GM21526 (cell line): ENCODE measurements around the gene OR1S2.
"Not testable (repeated sequence)": the region's sequence is repeated elsewhere in the genome, so short reads cannot be mapped to it uniquely, and the experiment has no call there.

ENCODE experiments used
- ATAC-seq: cut with Tn5 transposase; IDR thresholded peaks from one replicate; pipeline ENCODE4 v1.9.1; 2021; ENCODE audit warnings: moderate library complexity; ENCODE audit not compliant: unreplicated experiment, low FRiP score

The OR1S2 gene, protein sequence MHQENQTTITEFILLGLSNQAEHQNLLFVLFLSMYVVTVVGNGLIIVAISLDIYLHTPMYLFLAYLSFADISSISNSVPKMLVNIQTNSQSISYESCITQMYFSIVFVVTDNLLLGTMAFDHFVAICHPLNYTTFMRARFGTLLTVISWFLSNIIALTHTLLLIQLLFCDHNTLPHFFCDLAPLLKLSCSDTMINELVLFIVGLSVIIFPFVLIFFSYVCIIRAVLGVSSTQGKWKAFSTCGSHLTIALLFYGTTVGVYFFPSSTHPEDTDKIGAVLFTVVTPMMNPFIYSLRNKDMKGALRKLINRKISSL

DNA sequence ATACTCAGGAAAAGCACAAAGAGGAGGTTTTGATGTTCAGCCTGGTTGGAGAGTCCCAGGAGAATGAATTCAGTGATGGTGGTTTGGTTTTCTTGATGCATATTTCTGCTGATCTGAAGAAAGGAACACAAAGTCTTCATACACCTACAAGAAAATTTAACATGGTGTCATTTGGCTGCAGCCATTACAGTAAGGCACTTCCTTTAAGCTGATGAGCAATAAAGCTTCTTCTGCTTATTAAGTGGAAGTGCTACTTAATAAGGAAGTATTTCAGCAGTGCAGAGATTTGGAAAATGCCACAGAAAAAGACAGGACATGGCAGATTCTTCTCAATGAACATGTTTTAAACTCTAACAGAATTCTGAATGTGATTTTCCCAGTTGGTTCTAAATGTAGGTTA, at the start of gene OR1S2:
Gene OR1S2 (minus strand): TSS at position 101 of the 400 bp plus-strand sequence. CDS start 0 bp downstream, at position 101.
- no peak for ATAC-seq

DNA sequence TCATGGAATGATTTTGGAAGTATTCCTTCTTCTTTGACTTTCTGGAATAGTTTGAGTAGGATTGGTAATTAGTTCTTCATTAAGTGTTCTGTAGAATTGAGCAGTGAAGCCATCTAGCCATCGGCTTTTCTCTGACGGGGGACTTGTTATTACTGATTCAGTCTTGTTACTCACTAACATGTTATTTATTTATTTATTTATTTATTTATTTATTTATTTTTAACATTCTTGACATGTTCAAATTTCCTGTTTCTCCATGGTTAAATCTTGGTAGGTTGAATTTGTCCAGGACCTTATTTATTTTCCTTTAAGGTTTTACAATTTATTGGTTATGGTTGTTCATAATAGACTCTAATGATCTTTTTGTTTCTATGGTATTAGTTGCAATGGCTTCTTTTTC, 40.0 kb upstream of the OR1S2 start:
- no peak for ATAC-seq

DNA sequence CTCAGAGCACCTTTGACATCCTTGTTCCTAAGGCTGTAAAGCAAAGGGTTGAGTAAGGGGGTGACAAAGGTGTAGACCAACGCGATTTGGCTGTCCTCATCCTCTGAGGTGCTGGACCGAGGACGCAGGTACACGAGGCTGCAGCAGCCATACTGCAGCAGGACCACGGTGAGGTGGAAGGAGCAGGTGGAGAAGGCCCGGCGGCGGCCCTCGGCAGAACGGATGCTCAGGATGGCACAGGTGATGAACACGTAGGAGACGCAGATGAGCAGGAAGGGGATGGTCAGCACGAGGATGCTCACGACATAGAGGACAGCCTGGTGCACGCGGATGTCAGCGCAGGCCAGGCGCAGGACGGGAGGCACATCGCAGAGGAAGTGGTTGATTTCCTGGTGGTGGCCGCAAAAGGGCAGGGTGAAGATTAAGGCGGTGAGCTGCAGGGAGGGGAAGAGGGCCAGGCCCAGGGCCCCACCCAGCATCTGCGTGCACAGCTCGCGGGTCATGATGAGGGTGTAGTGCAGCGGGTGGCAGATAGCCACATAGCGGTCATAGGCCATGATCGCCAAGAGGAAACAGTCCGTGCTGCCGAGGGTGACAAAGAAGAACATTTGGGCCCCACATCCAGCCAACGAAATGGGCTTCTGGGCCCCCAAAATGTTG, 24.1 kb upstream of the OR1S2 start:
- no peak for ATAC-seq

DNA sequence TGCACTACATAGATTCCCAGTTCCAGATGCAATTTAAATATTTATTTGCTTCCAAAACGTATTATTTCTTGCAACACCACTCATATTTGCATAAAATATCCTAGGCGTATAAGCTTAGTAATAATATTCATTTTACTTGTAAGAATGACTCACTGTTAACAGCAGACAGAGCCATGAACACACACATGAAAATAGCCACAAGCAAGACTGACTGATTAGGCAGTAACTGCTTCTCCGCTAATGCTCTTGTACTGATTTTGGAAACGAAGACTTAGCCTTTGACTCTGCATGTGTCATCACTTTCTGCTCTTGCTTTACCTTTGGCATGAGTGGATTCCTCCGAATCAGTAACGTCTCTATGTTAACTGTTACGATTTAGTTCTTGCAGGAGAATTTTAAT, 18.8 kb upstream of the OR1S2 start:
- no peak for ATAC-seq

DNA sequence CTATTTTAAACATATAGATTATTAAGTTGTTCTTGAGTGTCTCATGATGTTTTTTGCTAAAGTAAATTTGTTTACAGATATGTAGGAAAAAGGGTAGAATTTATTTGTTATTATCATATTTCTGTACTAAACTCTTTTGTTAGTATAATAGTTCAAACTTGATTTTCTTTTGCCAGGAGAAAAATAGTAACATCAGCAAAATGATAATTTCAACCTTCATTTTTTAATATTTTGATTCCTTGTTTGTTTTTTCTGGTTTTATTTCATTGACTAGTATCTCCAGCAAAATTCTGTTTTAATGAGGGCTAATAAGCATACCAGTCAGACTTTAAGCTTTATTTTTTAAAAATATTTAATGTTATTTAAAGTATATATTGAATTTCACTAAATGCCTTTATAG, 12.5 kb upstream of the OR1S2 start:
- no peak for ATAC-seq

DNA sequence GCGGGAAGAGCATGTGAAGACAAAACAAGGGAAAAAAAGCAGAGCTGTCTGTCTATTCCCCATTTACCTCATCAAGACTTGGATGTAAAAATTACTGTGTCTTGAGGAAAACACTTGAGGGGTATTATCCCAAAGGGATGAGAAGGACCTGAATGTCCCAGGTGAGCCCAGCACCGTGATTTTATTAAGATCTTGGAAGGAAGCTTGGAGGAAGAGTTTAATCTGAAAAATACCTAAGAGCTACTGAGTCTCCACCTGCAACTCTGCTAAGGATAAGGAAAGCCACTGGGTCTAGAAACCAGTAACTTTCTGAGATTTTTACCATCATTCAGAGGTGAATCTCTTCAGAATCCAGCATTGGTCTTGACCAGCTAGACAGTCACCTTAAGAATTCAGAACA, 8.5 kb upstream of the OR1S2 start, which contains the start of gene OR1S1:
Gene OR1S1 (plus strand): TSS at position 301 of the 400 bp plus-strand sequence.
- not testable (repeated sequence) for ATAC-seq

DNA sequence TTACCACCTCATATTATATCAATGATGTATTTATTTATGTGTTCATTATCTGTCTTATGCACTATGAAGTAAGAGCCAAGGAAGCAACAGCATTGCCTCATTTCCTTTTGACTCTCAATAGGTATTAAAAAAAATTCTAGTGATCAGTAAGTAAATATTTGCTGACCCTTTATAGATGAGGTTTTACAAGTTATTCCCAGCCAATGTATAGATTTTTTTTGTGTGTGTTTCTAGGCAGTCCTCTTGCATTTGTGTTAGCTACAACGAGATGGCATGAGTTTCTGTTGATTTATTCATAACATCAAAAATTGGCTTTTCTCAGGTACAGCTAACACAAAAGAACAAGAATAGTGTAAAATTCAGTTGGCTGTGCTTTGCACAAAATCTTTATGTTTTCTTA, 4.7 kb downstream of the OR1S2 start:
- ATAC-seq, result no peak

DNA sequence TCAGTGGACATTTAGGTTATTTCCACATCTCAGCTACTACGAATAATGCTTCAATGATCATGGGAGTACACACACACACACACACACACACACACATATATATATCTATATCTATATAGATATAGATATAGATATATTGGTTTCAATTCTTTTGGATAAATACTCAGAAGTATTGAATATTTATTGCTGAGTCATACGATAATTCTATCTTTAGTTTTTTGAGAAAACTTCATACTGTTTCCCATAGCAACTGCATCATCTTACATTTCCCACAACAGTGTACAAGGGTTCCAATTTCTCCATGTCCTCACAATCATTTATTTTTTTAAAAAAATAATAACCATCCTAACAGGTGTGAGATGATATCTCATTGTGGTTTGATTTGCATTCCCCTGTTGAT, 8.0 kb downstream of the OR1S2 start:
- no peak for ATAC-seq

DNA sequence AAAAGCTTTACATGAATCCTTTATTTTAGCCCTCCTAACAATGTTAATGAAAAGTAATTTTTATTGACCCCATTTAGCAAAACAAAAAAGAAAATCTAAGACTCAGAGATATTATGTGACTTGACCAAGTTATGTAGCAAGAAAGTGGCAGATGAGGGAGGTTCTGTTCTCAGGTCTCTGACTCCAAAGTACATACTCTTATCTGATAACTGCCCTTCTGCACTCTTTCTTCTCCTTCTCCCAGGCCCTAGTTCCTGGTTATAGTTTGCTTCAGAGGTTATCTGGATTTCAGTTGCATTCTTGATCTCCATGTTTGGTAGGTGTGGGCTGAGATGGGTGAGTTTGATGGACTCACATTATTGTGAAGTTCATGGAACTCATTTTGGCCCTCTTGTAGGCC, 10.6 kb downstream of the OR1S2 start:
- ATAC-seq, result no peak

DNA sequence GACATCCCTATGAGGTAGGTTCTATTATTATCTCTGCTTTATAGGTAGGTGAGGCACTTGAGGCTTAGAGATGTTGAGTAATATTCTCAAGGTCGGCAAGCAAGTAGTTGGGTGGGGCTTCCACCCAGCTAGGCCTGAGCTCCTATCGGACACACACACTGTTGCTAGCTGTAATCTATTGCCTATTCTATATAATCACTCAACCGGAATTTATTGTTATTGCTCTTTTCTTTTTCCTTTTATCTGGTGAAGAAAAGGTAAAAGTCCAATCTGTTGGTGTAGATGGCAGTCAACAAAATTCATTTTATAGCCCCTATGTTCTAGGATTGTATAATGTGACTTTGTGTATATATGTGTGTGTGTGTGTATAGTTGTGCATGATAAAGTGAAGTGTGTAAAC, 11.7 kb downstream of the OR1S2 start:
- ATAC-seq, result no peak

DNA sequence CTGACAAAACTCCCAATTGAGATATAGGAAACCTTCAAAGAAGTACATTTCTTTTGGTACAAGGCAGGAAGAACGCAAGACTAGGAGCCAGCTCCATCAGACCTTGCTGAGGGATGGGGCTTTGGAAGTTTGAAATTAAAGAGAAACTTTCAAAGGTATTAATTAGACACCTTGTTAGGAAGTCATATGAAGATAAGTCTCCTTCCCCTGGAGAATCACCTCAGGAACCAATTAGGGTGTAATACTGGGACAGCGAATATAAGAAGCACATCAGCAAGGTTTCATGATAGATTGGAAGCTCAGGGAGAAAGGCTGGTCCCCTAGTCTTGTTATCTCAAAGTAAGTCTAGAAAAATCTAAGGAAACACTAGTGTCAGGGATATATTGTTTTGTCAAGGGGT, 15.2 kb downstream of the OR1S2 start, which contains the start of gene OR9Q2:
Gene OR9Q2 (plus strand): TSS at position 301 of the 400 bp plus-strand sequence. CDS start 1,421 bp downstream, outside the sequence.
- ATAC-seq, result no peak

DNA sequence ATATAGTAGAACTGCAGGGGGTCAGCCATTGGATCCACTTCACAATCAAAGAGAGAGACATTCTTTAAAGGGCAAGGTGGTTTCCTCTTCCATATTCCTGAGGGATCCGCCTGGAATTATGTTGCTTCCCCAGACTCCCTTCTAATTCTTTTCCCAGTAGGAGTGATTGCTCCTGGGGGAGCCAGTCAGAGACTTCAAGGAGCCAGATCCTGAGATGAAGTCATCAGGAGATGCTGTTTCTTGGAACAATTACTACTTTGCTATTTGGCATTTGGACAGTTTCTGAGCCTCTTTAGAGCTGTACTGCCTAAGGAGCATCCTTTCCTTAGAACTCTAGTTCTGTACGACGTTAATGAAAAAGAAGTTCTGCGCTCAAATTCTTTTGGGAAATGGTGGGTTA, 17.0 kb downstream of the OR1S2 start:
- ATAC-seq, result no peak

DNA sequence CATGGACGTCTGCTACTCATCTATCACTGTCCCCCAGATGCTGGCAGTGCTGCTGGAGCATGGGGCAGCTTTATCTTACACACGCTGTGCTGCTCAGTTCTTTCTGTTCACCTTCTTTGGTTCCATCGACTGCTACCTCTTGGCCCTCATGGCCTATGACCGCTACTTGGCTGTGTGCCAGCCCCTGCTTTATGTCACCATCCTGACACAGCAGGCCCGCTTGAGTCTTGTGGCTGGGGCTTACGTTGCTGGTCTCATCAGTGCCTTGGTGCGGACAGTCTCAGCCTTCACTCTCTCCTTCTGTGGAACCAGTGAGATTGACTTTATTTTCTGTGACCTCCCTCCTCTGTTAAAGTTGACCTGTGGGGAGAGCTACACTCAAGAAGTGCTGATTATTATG, 24.3 kb downstream of the OR1S2 start:
- no peak for ATAC-seq

DNA sequence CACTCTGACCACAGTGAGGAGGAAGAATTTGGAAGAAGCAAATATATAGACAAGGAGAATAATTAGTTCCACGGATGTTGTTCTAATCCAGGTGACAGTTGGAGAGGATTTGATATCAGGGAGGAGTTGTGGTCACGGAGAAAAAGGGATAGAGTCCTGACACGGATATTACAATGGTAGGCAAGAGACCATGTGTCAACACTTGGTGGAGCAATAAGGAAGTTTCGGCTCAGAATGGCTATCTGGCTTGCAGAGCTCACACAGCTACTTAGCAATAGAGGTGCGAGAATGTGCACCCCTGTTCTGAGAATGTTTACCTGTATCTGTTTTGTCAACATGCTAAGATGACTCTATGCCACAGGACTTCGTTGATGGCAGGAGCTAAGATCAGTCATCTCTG, 25.5 kb downstream of the OR1S2 start:
- no peak for ATAC-seq

DNA sequence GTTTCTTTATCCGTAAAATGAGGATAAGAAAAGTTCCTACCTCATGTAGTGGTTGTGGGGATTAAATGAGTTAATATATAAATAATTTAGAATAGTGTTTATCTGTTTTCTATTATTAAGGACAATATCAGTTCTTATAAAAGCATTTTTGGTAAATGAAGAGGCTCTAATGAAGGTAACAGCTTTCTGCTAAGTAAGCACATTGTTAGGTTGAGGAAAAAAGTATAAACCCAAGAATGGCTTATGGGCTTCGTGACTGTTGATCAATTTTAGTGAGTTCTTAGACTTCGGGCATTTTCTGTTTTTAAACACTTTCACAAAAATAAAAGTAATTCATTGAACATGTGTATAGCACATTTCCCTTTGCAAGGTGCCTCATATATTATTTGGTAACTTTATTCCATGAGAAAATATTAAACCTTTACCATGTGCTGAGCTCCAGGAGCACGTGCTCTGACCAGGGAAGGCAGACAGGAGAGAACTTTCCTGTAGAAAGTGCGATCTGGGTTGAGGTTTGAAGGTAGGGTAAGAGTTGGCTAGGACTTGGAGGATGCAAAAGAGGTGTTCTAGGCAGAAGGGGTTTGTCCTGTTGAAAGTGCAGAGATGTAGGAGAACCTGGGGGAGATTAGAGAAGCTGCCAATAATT, 26.4 kb downstream of the OR1S2 start:
- ATAC-seq, result no peak

DNA sequence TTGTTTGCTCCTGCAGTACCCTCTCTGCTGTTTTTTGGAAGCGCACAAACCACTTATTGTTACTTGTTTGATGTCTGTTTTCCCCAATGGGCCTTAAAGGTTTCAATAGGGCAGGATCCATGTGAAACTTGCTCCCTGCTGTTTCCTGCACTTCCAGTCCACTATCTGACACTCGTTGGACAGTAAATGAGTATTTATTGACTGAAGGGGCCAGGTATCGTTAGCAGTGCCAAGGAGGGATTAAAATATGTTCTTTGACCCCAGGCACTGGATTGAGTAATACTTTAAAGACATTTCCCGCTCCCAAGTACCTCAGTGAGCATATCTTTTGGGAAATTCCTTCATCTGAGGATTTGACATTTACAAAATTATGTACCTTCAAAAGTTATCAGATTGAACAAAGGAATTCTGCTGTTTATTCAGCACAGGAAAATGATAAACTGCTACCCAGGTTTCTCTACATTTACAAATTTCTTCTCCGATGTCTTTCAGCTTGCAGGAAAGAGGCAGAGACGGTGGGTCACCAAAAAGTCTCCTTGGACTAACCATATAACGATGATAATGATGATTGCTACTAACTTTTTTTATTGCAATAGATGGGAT, 38.3 kb downstream of the OR1S2 start:
- no peak for ATAC-seq

DNA sequence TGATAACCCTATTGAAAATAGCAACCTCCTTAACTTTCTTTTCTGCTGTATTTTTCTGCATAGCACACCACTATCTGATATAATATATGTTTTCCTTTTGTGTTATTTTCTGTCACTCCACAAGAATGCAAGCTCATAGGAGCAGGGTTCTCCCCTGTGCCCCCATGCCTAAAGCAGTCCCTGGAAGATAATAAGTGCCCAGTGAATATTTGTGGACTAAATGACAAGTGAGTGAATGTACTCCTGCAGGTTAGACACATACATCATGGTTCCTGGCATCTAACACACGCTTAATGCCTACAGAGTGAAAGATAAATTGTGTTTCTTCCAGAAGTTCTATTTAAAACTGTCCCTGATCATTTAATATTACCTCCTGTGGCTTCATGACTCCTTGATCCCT, 39.0 kb downstream of the OR1S2 start:
- ATAC-seq, result no peak

DNA sequence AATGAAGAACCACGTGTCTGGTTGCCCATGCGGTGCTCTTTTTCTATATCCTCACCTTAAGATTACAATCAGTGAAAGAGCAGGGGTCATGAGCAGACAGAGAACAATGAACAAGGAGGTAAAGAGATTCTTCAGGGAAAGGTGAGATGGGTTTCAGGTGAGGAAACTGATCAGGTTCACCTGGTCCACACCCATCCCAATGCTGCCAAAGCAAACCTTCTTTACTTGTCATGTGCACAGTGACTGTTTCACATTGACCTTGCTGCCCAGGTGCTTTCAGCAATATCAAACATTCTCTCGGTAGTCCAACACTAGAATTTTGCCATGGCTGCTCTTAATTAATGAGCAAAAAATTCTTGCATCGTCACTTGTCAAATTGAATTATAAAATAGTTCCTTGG, 39.6 kb downstream of the OR1S2 start:
- no peak for ATAC-seq
